HCT116 (cell line): ENCODE measurements around the gene DENND1A. TPM values are rescaled to one million over a fixed set of nuclear protein-coding genes. Genes with fewer than 3 reads are reported as not detected.

Experiments used
- ATAC-seq: fragments of 200-7000 bp; cut with Tn5 transposase; 2 replicates; pipeline ENCODE4 v1.9.1; 2020; ENCODE audit warnings: mild to moderate bottlenecking, moderate library complexity
- BruUV-seq: library from RNA; stranded (reverse); fragments of 400-500 nt; replicated peaks from 2 replicates; lab custom pipeline; 2021; lab: Mats Ljungman, UMichigan
- CTCF ChIA-PET: fragments of 300-600 bp; sonication (Branson Sonifier 250); formaldehyde crosslinking; loops from one replicate; lab custom pipeline; 2021; ENCODE audit warnings: antibody characterized with exemption; lab: Charles Lee
- POLR2A ChIA-PET: fragments of 300-600, 350-600 bp; sonication (Branson Sonifier 250); formaldehyde crosslinking; loops from one replicate; lab custom pipeline; 2021; ENCODE audit warnings: antibody characterized with exemption; lab: Charles Lee
- RAD21 ChIA-PET, 2 experiments: fragments of 300-600 bp; sonication (Branson Sonifier 250); formaldehyde crosslinking; loops; one replicate each; lab custom pipeline; 2023; ENCODE audit warnings: low total read pairs in 2 of 2; ENCODE audit not compliant: uncharacterized antibody in 2 of 2, unreplicated experiment in 2 of 2, low non-redundant PET in 1 of 2; lab: Charles Lee
- DNase-seq: peaks from one replicate; pipeline ENCODE4 v3.0.0-alpha.2; 2010; ENCODE audit warnings: low read depth, low spot score
- H2AFZ ChIP-seq: fragments of 200-600 bp; shearing (Covaris generic), sonication (generic); 2 replicates; pipeline ENCODE4 v1.6.1; 2017; ENCODE audit warnings: low read depth, mixed run types, mixed read lengths, antibody characterized with exemption, low read length; ENCODE audit not compliant: poor library complexity, severe bottlenecking
- H3K27ac ChIP-seq: 2 replicates; pipeline ENCODE4 v1.5.1; 2012; ENCODE audit warnings: low read depth, low read length
- H3K27me3 ChIP-seq: fragments of 200-600 bp; sonication (generic); 2 replicates; pipeline ENCODE4 v1.6.1; 2016; ENCODE audit warnings: mixed run types, low read length, mixed read lengths; ENCODE audit not compliant: insufficient read depth
- H3K36me3 ChIP-seq, 2 experiments: fragments of 200-500 bp in 1 of 2; fragments of 200-600 bp in 1 of 2; sonication (Bioruptor generic) in 1 of 2; sonication (generic) in 1 of 2; 2 replicates each; pipeline versions ENCODE4 v1.5.1 to v1.6.1; 2014 to 2016; ENCODE audit warnings: low read length in 2 of 2, inconsistent platforms in 1 of 2, mixed read lengths in 1 of 2, mixed run types in 1 of 2; ENCODE audit not compliant: insufficient read depth in 2 of 2, control insufficient read depth in 1 of 2
- H3K4me1 ChIP-seq, 2 experiments: fragments of 200-600 bp in 1 of 2; sonication (generic) in 1 of 2; 2 replicates each; pipeline versions ENCODE4 v1.5.1 to v1.6.1; 2012 to 2017; ENCODE audit warnings: low read length in 2 of 2, inconsistent platforms in 1 of 2, mild to moderate bottlenecking in 1 of 2, mixed read lengths in 1 of 2, mixed run types in 1 of 2, moderate library complexity in 1 of 2; ENCODE audit not compliant: insufficient read depth in 2 of 2, control insufficient read depth in 1 of 2
- H3K4me2 ChIP-seq: fragments of 200-600 bp; sonication (generic); 2 replicates; pipeline ENCODE4 v1.6.1; 2017; ENCODE audit warnings: mixed run types, low read length, mixed read lengths
- H3K4me3 ChIP-seq, 2 experiments: fragments of 200-600 bp in 1 of 2; sonication (generic) in 1 of 2; replicated peaks in 1 of 2; 2 replicates each; pipeline ENCODE4 v1.5.1; 2011 to 2016; ENCODE audit warnings: low read length in 2 of 2, control low read depth in 1 of 2, low read depth in 1 of 2, mild to moderate bottlenecking in 1 of 2, mixed read lengths in 1 of 2, mixed run types in 1 of 2
- H3K79me2 ChIP-seq: fragments of 200-600 bp; sonication (generic); 2 replicates; pipeline ENCODE4 v1.6.1; 2017; ENCODE audit warnings: mild to moderate bottlenecking, mixed run types, low read length, moderate library complexity, mixed read lengths; ENCODE audit not compliant: insufficient read depth
- H3K9ac ChIP-seq: fragments of 200-600 bp; sonication (generic); 2 replicates; pipeline ENCODE4 v1.6.1; 2016; ENCODE audit warnings: low read length, mixed read lengths
- H3K9me2 ChIP-seq: fragments of 200-600 bp; sonication (generic), shearing (Covaris generic); 2 replicates; pipeline ENCODE4 v1.6.1; 2017; ENCODE audit warnings: mixed run types, mild to moderate bottlenecking, moderate library complexity; ENCODE audit not compliant: insufficient read depth
- H3K9me3 ChIP-seq, 2 experiments: fragments of 200-500 bp in 1 of 2; fragments of 200-600 bp in 1 of 2; sonication (Bioruptor generic) in 1 of 2; sonication (generic) in 1 of 2; 2 replicates each; pipeline ENCODE4 v1.6.1; 2014 to 2017; ENCODE audit warnings: low read length in 2 of 2, mixed read lengths in 2 of 2, inconsistent platforms in 1 of 2, low read depth in 1 of 2, mild to moderate bottlenecking in 1 of 2, mixed run types in 1 of 2, moderate library complexity in 1 of 2; ENCODE audit not compliant: control insufficient read depth in 1 of 2, insufficient read depth in 1 of 2
- H4K20me1 ChIP-seq: fragments of 200-600 bp; sonication (generic), shearing (Covaris generic); 2 replicates; pipeline ENCODE4 v1.6.1; 2017; ENCODE audit warnings: mixed run types, mild to moderate bottlenecking, moderate library complexity; ENCODE audit not compliant: insufficient read depth
- CBX3 ChIP-seq: IDR thresholded peaks from 2 replicates; pipeline ENCODE4 v1.6.1; 2012; ENCODE audit warnings: low read depth
- EGR1 ChIP-seq: IDR thresholded peaks from 2 replicates; pipeline ENCODE4 v1.6.1; 2012; ENCODE audit warnings: low read depth
- ELF1 ChIP-seq: IDR thresholded peaks from 2 replicates; pipeline ENCODE4 v1.6.1; 2012; ENCODE audit warnings: low read depth, borderline replicate concordance
- EZH2 ChIP-seq: fragments of 200-600 bp; sonication (generic); IDR thresholded peaks from 2 replicates; pipeline ENCODE4 v1.6.1; 2017; ENCODE audit warnings: antibody characterized with exemption, mixed run types
- EZH2phosphoT487 ChIP-seq: fragments of 200-600 bp; IDR thresholded peaks from 2 replicates; pipeline ENCODE4 v1.6.1; 2018; ENCODE audit warnings: antibody characterized with exemption, borderline replicate concordance
- RAD21 ChIP-seq: IDR thresholded peaks from 2 replicates; pipeline ENCODE4 v1.6.1; 2012; ENCODE audit warnings: low read depth, mild to moderate bottlenecking
- SIN3A ChIP-seq: IDR thresholded peaks from 2 replicates; pipeline ENCODE4 v1.6.1; 2012; ENCODE audit warnings: low read depth
- SP1 ChIP-seq: IDR thresholded peaks from 2 replicates; pipeline ENCODE4 v1.6.1; 2012; ENCODE audit warnings: low read depth
- SRF ChIP-seq: IDR thresholded peaks from 2 replicates; pipeline ENCODE4 v1.6.1; 2012; ENCODE audit warnings: low read depth
- YY1 ChIP-seq: IDR thresholded peaks from 2 replicates; pipeline ENCODE4 v1.6.1; 2011; ENCODE audit warnings: low read length, low read depth, moderate library complexity, mild to moderate bottlenecking; ENCODE audit not compliant: insufficient replicate concordance; ENCODE audit errors: extremely low read depth
- ZFX ChIP-seq: fragments of 450-650 bp; IDR thresholded peaks from 2 replicates; pipeline ENCODE4 v1.6.1; 2017
- ZNF274 ChIP-seq: fragments of 200-500 bp; sonication (Bioruptor generic); IDR thresholded peaks from 2 replicates; pipeline ENCODE4 v1.6.1; 2014; ENCODE audit warnings: mild to moderate bottlenecking, low read depth, low read length, inconsistent platforms
- intact Hi-C: fragments of 100-400 bp; cut with micrococcal nuclease; formaldehyde crosslinking; loops from 2 replicates; pipeline ENCODE4 v1.10.0; 2022
- total RNA-seq: library from RNA; stranded (reverse); gene quantifications from one replicate; pipeline ENCODE4 v1.2.1, GENCODE V29; 2021; ENCODE audit not compliant: unreplicated experiment
- TF ChIP-seq, protein P1 (sequence below): IDR thresholded peaks from 2 replicates; pipeline ENCODE4 v1.6.1; 2012; ENCODE audit warnings: low read depth
- TF ChIP-seq, protein P2 (sequence below), 3 experiments: fragments of 200-600 bp in 1 of 3; sonication (generic) in 1 of 3; IDR thresholded peaks in 2 of 3; conservative IDR thresholded peaks in 1 of 3; 2 replicates each; pipeline ENCODE4 v1.5.1; 2012 to 2017; ENCODE audit warnings: low read depth in 2 of 3, low read length in 2 of 3, antibody characterized with exemption in 1 of 3, borderline replicate concordance in 1 of 3, control low read depth in 1 of 3, mild to moderate bottlenecking in 1 of 3, mixed read lengths in 1 of 3, mixed run types in 1 of 3, moderate library complexity in 1 of 3; ENCODE audit not compliant: insufficient read depth in 1 of 3
- TF ChIP-seq, protein P3 (sequence below): IDR thresholded peaks from 2 replicates; pipeline ENCODE4 v1.6.1; 2012

DENND1A gene
- total RNA-seq, 1 experiment from 2014 or later, result 33.0 TPM

DNA sequence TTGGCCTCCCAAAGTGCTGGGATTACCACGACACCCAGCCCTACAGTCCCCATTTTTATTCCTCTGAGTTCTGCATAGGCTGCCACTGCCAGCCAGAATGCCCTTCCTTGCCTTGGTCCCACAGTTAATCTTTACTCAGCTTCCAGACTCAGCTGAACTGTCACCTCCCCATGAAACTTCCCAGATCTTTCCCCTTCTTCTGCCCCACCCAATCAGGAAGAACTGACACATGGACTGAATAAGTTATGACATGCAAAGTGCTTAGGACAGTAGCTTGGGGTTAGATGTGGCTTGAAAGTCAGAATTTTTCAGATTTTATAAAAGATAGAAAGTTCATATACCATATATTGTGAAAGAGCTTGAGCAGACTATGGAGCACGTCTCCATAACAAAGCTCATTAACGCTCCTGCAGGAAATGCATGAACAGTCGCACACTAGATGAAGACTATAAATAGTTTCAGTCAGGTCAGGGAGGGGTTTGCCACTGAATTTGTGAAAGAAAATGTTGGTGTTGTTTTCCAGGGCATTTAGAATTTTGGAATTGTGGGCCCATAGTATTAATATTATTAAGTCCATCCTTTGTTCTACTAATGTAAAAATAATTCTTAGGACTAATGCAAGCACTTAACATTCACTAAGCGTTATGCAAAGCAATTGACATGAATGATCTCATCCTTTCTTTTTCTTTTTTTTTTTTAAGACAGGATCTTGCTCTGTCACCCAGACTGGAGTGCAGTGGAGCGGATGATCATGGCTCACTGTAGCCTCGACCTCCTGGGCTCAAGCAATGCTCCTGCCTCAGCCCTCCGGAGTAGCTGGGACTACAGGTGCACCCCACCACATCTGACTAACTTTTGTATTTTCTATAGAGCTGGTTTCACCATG lies 36.1 kb upstream of the DENND1A start:
- Histone ChIP-seq H4K20me1 (no peaks in the 10 kb centered on the region), H3K9me3 (no peaks in the 10 kb centered on the region), H3K27ac (no peak overlapping the region), H3K4me3 (no peak overlapping the region), H2AFZ (no peak overlapping the region), H3K36me3 (no peaks in the 10 kb centered on the region), H3K27me3 (0 out of 2 replicates have a peak, but pooled peaks cover 2% of the 10 kb centered on the region), H3K9me2 (no peaks in the 10 kb centered on the region), H3K9ac (no peak overlapping the region), H3K4me2 (no peak overlapping the region), H3K4me1 (no peaks in the 10 kb centered on the region), H3K79me2 (no peaks in the 10 kb centered on the region)
- no peak for DNase-seq
- no peak for ATAC-seq
- no peak for TF ChIP-seq EZH2
- CTCF ChIA-PET, result no interaction called here
- no TSS peak for BruUV-seq
- RAD21 ChIA-PET, result no interaction called here
- intact Hi-C loops, result no loop called here
- POLR2A ChIA-PET, result no interaction called here

DNA sequence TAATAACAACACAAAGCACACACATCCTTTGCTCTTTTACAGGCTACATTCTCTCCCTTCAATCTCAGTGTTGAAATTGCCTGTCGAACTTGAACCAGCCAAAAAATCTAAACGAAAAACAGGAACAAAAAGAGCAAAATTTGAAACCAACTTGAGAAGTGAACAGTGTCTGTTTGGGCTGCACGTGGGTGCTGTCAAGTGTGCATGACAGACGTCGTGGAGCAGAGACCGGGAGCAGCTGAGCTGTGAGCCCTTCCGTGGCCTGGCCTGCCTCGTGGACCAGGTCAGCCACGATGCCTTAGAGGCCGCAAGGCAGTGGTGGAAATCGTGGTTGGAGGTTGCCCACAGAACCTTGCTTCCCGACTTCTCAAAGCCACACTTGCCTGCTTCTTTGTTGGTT lies 34.8 kb upstream of the DENND1A start:
- BruUV-seq, result no TSS peak
- intact Hi-C loops, result no loop called here
- no peak for TF ChIP-seq EGR1
- TF ChIP-seq SRF, result no peak
- TF ChIP-seq, protein P1, sequence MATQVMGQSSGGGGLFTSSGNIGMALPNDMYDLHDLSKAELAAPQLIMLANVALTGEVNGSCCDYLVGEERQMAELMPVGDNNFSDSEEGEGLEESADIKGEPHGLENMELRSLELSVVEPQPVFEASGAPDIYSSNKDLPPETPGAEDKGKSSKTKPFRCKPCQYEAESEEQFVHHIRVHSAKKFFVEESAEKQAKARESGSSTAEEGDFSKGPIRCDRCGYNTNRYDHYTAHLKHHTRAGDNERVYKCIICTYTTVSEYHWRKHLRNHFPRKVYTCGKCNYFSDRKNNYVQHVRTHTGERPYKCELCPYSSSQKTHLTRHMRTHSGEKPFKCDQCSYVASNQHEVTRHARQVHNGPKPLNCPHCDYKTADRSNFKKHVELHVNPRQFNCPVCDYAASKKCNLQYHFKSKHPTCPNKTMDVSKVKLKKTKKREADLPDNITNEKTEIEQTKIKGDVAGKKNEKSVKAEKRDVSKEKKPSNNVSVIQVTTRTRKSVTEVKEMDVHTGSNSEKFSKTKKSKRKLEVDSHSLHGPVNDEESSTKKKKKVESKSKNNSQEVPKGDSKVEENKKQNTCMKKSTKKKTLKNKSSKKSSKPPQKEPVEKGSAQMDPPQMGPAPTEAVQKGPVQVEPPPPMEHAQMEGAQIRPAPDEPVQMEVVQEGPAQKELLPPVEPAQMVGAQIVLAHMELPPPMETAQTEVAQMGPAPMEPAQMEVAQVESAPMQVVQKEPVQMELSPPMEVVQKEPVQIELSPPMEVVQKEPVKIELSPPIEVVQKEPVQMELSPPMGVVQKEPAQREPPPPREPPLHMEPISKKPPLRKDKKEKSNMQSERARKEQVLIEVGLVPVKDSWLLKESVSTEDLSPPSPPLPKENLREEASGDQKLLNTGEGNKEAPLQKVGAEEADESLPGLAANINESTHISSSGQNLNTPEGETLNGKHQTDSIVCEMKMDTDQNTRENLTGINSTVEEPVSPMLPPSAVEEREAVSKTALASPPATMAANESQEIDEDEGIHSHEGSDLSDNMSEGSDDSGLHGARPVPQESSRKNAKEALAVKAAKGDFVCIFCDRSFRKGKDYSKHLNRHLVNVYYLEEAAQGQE, result no peak
- no peak for TF ChIP-seq ZFX
- no peak for TF ChIP-seq ELF1
- TF ChIP-seq ZNF274, result no peak
- no peak for TF ChIP-seq EZH2phosphoT487
- no peak for TF ChIP-seq RAD21
- no peak for TF ChIP-seq SIN3A
- no peak for TF ChIP-seq CBX3
- TF ChIP-seq, protein P2, sequence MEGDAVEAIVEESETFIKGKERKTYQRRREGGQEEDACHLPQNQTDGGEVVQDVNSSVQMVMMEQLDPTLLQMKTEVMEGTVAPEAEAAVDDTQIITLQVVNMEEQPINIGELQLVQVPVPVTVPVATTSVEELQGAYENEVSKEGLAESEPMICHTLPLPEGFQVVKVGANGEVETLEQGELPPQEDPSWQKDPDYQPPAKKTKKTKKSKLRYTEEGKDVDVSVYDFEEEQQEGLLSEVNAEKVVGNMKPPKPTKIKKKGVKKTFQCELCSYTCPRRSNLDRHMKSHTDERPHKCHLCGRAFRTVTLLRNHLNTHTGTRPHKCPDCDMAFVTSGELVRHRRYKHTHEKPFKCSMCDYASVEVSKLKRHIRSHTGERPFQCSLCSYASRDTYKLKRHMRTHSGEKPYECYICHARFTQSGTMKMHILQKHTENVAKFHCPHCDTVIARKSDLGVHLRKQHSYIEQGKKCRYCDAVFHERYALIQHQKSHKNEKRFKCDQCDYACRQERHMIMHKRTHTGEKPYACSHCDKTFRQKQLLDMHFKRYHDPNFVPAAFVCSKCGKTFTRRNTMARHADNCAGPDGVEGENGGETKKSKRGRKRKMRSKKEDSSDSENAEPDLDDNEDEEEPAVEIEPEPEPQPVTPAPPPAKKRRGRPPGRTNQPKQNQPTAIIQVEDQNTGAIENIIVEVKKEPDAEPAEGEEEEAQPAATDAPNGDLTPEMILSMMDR (IDR thresholded peaks at IDR 0.05 in 2 of 3, conservative IDR thresholded peaks at IDR 0.05 in 1 of 3; ENCODE audit: borderline replicate concordance in 1 of 3, insufficient read depth in 1 of 3, low read depth in 2 of 3, low read length in 2 of 3), result no peak
- no peak for TF ChIP-seq EZH2
- TF ChIP-seq, protein P3, sequence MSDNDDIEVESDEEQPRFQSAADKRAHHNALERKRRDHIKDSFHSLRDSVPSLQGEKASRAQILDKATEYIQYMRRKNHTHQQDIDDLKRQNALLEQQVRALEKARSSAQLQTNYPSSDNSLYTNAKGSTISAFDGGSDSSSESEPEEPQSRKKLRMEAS, result no peak
- no peak for TF ChIP-seq SP1
- TF ChIP-seq YY1, result no peak

More for the DNA sequence above, 34.8 kb upstream of the DENND1A start:
- no peak for ATAC-seq
- Histone ChIP-seq H3K36me3 (no peaks in the 10 kb centered on the region), H3K9ac (no peak overlapping the region), H4K20me1 (no peaks in the 10 kb centered on the region), H3K9me3 (no peaks in the 10 kb centered on the region), H3K79me2 (no peaks in the 10 kb centered on the region), H3K4me2 (no peak overlapping the region), H3K9me2 (no peaks in the 10 kb centered on the region), H2AFZ (no peak overlapping the region), H3K27me3 (0 out of 2 replicates have a peak, but pooled peaks cover 2% of the 10 kb centered on the region), H3K4me3 (no peak overlapping the region), H3K4me1 (no peaks in the 10 kb centered on the region), H3K27ac (no peak overlapping the region)
- CTCF ChIA-PET, result no interaction called here
- RAD21 ChIA-PET, result no interaction called here
- DNase-seq, result no peak
- POLR2A ChIA-PET, result no interaction called here
